Parathyroid adenoma (tissue), 2 donors: ENCODE measurements around the gene FXYD5.

Source experiments
- H2AFZ ChIP-seq: fragments of 300-600 bp; sonication (generic); one replicate; pipeline ENCODE4 v1.7.0; 2017; ENCODE audit warnings: antibody characterized with exemption, mild to moderate bottlenecking
- H3K27ac ChIP-seq: fragments of 300-600 bp; sonication (generic); one replicate; pipeline ENCODE4 v1.7.0; 2017
- H3K27me3 ChIP-seq: fragments of 300-600 bp; sonication (generic); one replicate; pipeline ENCODE4 v1.7.0; 2017; ENCODE audit warnings: low read length; ENCODE audit not compliant: control insufficient read depth, insufficient read depth
- H3K36me3 ChIP-seq: fragments of 300-600 bp; sonication (generic); one replicate; pipeline ENCODE4 v1.7.0; 2017; ENCODE audit warnings: low read length; ENCODE audit not compliant: control insufficient read depth, insufficient read depth
- H3K4me1 ChIP-seq: fragments of 300-600 bp; sonication (generic); one replicate; pipeline ENCODE4 v1.7.0; 2017; ENCODE audit warnings: control low read depth
- H3K4me2 ChIP-seq: fragments of 300-600 bp; sonication (generic); one replicate; pipeline ENCODE4 v1.7.0; 2017; ENCODE audit warnings: low read length
- H3K4me3 ChIP-seq: fragments of 300-600 bp; sonication (generic); one replicate; pipeline ENCODE4 v1.7.0; 2017; ENCODE audit warnings: low read depth, low read length
- H3K79me2 ChIP-seq: fragments of 300-600 bp; sonication (generic); one replicate; pipeline ENCODE4 v1.7.0; 2017; ENCODE audit warnings: control low read depth
- H3K9ac ChIP-seq: fragments of 300-600 bp; sonication (generic); one replicate; pipeline ENCODE4 v1.7.0; 2017; ENCODE audit warnings: mild to moderate bottlenecking
- H3K9me3 ChIP-seq: fragments of 300-600 bp; sonication (generic); one replicate; pipeline ENCODE4 v1.7.0; 2017; ENCODE audit warnings: low read length; ENCODE audit not compliant: control insufficient read depth
- CTCF ChIP-seq: fragments of 300-600 bp; sonication (generic); IDR thresholded peaks from one replicate; pipeline ENCODE4 v1.7.0; 2017; ENCODE audit warnings: antibody characterized with exemption, mild to moderate bottlenecking
- donor health status: primary hyperparathyroidism.

Gene FXYD5

GRCh38 chr19:35171730-35172129 lies 17.2 kb downstream of the FXYD5 start:
- no peaks in the 10 kb centered on the region for H3K79me2 ChIP-seq
- H3K4me2 ChIP-seq: no peak overlapping the region
- no peaks in the 10 kb centered on the region for H3K36me3 ChIP-seq
- no peaks in the 10 kb centered on the region for H3K27me3 ChIP-seq
- no peak overlapping the region for H3K27ac ChIP-seq
- H3K4me3 ChIP-seq: no peak overlapping the region
- no peaks in the 10 kb centered on the region for H3K9me3 ChIP-seq
- H3K4me1 ChIP-seq: no peaks in the 10 kb centered on the region
- no peak for TF ChIP-seq CTCF
- no peak overlapping the region for H2AFZ ChIP-seq
- no peak overlapping the region for H3K9ac ChIP-seq

GRCh38 chr19:35174226-35174625 lies 19.7 kb downstream of the FXYD5 start:
- Histone ChIP-seq H3K27me3 (no peaks in the 10 kb centered on the region), H3K4me1 (no peaks in the 10 kb centered on the region), H3K27ac (no peak overlapping the region), H3K9me3 (no peaks in the 10 kb centered on the region), H3K9ac (no peak overlapping the region), H3K79me2 (no peaks in the 10 kb centered on the region), H3K4me3 (no peak overlapping the region), H3K4me2 (no peak overlapping the region), H2AFZ (no peak overlapping the region), H3K36me3 (no peaks in the 10 kb centered on the region)
- no peak for TF ChIP-seq CTCF

- no peak overlapping the region for H3K4me2 ChIP-seq
- H3K4me3 ChIP-seq: no peak overlapping the region
- TF ChIP-seq CTCF: no peak
Observed at GRCh38 chr19:35176181-35176570, 21.6 kb downstream of the FXYD5 start.

GRCh38 chr19:35177377-35178274 lies 23.1 kb downstream of the FXYD5 start:
- H2AFZ ChIP-seq: no peak overlapping the region
- no peak for TF ChIP-seq CTCF
- no peak overlapping the region for H3K4me2 ChIP-seq
- no peak overlapping the region for H3K4me3 ChIP-seq
- no peaks in the 10 kb centered on the region for H3K27me3 ChIP-seq
- no peaks in the 10 kb centered on the region for H3K4me1 ChIP-seq
- H3K9ac ChIP-seq: no peak overlapping the region
- H3K79me2 ChIP-seq: no peaks in the 10 kb centered on the region
- no peaks in the 10 kb centered on the region for H3K36me3 ChIP-seq
- H3K27ac ChIP-seq: no peak overlapping the region
- H3K9me3 ChIP-seq: no peaks in the 10 kb centered on the region

More at GRCh38 chr19:35176181-35176570, 21.6 kb downstream of the FXYD5 start:
- H3K36me3 ChIP-seq: no peaks in the 10 kb centered on the region
- no peaks in the 10 kb centered on the region for H3K4me1 ChIP-seq
- H3K27ac ChIP-seq: no peak overlapping the region
- no peak overlapping the region for H3K9ac ChIP-seq
- no peaks in the 10 kb centered on the region for H3K79me2 ChIP-seq
- H3K27me3 ChIP-seq: no peaks in the 10 kb centered on the region
- no peak overlapping the region for H2AFZ ChIP-seq
- H3K9me3 ChIP-seq: no peaks in the 10 kb centered on the region

GRCh38 chr19:35178701-35179100 lies 24.2 kb downstream of the FXYD5 start:
- no peak overlapping the region for H3K4me3 ChIP-seq
- no peaks in the 10 kb centered on the region for H3K27me3 ChIP-seq
- no peak for TF ChIP-seq CTCF
- H3K9ac ChIP-seq: no peak overlapping the region
- H3K36me3 ChIP-seq: no peaks in the 10 kb centered on the region
- H2AFZ ChIP-seq: no peak overlapping the region
- no peaks in the 10 kb centered on the region for H3K9me3 ChIP-seq
- no peaks in the 10 kb centered on the region for H3K4me1 ChIP-seq
- no peak overlapping the region for H3K4me2 ChIP-seq
- H3K27ac ChIP-seq: no peak overlapping the region
- no peaks in the 10 kb centered on the region for H3K79me2 ChIP-seq
